ENCODE results near the gene RIPOR2. TPM values are rescaled to one million over a fixed set of nuclear protein-coding genes. Genes with fewer than 3 reads are reported as not detected.

The RIPOR2 gene
- total RNA-seq, 4 donors from 2014 or later: 3.7 to 112 (median 6.1) TPM

- H3K27ac ChIP-seq: no peak overlapping the region
- no peak overlapping the region for H3K4me3 ChIP-seq
- no peaks in the 10 kb centered on the region for H3K36me3 ChIP-seq
- TF ChIP-seq POLR2A (IDR thresholded peaks at IDR 0.05): no peak
- no peak for TF ChIP-seq CTCF (IDR thresholded peaks at IDR 0.05)
- H3K4me1 ChIP-seq: no peaks in the 10 kb centered on the region
- no peaks in the 10 kb centered on the region for H3K27me3 ChIP-seq
- no peak for DNase-seq
- H3K9me3 ChIP-seq: no peaks in the 10 kb centered on the region
These were observed 31.5 kb upstream of the RIPOR2 start for GRCh38 chr6:24967211-24967610.

GRCh38 chr6:24966381-24966780 is 30.6 kb upstream of the RIPOR2 start:
- Histone ChIP-seq H3K27me3 (no peaks in the 10 kb centered on the region), H3K36me3 (no peaks in the 10 kb centered on the region), H3K4me3 (no peak overlapping the region), H3K9me3 (no peaks in the 10 kb centered on the region), H3K27ac (no peak overlapping the region), H3K4me1 (no peaks in the 10 kb centered on the region)
- no peak for TF ChIP-seq CTCF (IDR thresholded peaks at IDR 0.05)
- no peak for TF ChIP-seq POLR2A (IDR thresholded peaks at IDR 0.05)
- no peak for DNase-seq

- no peak for DNase-seq
- H3K27me3 ChIP-seq: no peaks in the 10 kb centered on the region
- H3K4me3 ChIP-seq: no peak overlapping the region
- no peaks in the 10 kb centered on the region for H3K36me3 ChIP-seq
- H3K27ac ChIP-seq: no peak overlapping the region
- no peaks in the 10 kb centered on the region for H3K4me1 ChIP-seq
- H3K9me3 ChIP-seq: no peaks in the 10 kb centered on the region
- TF ChIP-seq POLR2A (IDR thresholded peaks at IDR 0.05) (no peak), CTCF (IDR thresholded peaks at IDR 0.05) (no peak)
These were observed 28.3 kb upstream of the RIPOR2 start for GRCh38 chr6:24963887-24964570.

- DNase-seq: no peak
- Histone ChIP-seq H3K4me3 (no peak overlapping the region), H3K36me3 (no peaks in the 10 kb centered on the region), H3K27ac (no peak overlapping the region), H3K27me3 (no peaks in the 10 kb centered on the region), H3K4me1 (no peaks in the 10 kb centered on the region), H3K9me3 (no peaks in the 10 kb centered on the region)
- TF ChIP-seq CTCF (IDR thresholded peaks at IDR 0.05) (no peak), POLR2A (IDR thresholded peaks at IDR 0.05) (no peak)
These were observed 27.6 kb upstream of the RIPOR2 start for GRCh38 chr6:24963339-24963738.

GRCh38 chr6:24961852-24962251 is 26.1 kb upstream of the RIPOR2 start:
- Histone ChIP-seq H3K27ac (no peak overlapping the region), H3K4me1 (no peaks in the 10 kb centered on the region), H3K4me3 (no peak overlapping the region), H3K27me3 (no peaks in the 10 kb centered on the region), H3K36me3 (no peaks in the 10 kb centered on the region), H3K9me3 (no peaks in the 10 kb centered on the region)
- TF ChIP-seq POLR2A (IDR thresholded peaks at IDR 0.05) (no peak), CTCF (IDR thresholded peaks at IDR 0.05) (no peak)
- DNase-seq: no peak

All from Peyer's patch (tissue), 4 donors.